Endodermal cell (in vitro differentiated cells): Measurements from ENCODE around the gene TRAF4. TPM values are rescaled to one million over a fixed set of nuclear protein-coding genes. Genes with fewer than 3 reads are reported as not detected.

ENCODE experiments used
- DNase-seq: peaks from one replicate; pipeline ENCODE4 v3.0.0-alpha.2; 2017
- H3K27ac ChIP-seq: 2 replicates; pipeline ENCODE4 v1.5.1; 2013; ENCODE audit warnings: mild to moderate bottlenecking, low read depth, low read length, moderate library complexity
- H3K27me3 ChIP-seq: 2 replicates; pipeline ENCODE4 v1.6.1; 2013; ENCODE audit warnings: mild to moderate bottlenecking, low read length, moderate library complexity; ENCODE audit not compliant: insufficient read depth, control insufficient read depth, poor library complexity, severe bottlenecking
- H3K36me3 ChIP-seq: 2 replicates; pipeline ENCODE4 v1.7.0; 2013; ENCODE audit warnings: mild to moderate bottlenecking, low read length, moderate library complexity; ENCODE audit not compliant: control insufficient read depth, insufficient read depth
- H3K4me1 ChIP-seq: one replicate; pipeline ENCODE4 v1.7.0; 2013; ENCODE audit warnings: low read length; ENCODE audit not compliant: control insufficient read depth, insufficient read depth
- H3K4me3 ChIP-seq: 2 replicates; pipeline ENCODE4 v1.5.1; 2013; ENCODE audit warnings: mild to moderate bottlenecking, low read length, moderate library complexity
- H3K9ac ChIP-seq: 2 replicates; pipeline ENCODE4 v1.6.1; 2013; ENCODE audit warnings: mild to moderate bottlenecking, low read length, moderate library complexity; ENCODE audit not compliant: poor library complexity, severe bottlenecking; ENCODE audit errors: extremely low read depth
- H3K9me3 ChIP-seq: 2 replicates; pipeline ENCODE4 v1.6.1; 2013; ENCODE audit warnings: mild to moderate bottlenecking, low read length, moderate library complexity; ENCODE audit not compliant: control insufficient read depth
- H3K27ac Mint-ChIP-seq: 2 replicates; pipeline ENCODE4 v1.8.0; 2020; ENCODE audit warnings: mixed read lengths
- H3K27me3 Mint-ChIP-seq: 2 replicates; pipeline ENCODE4 v1.8.0; 2021; ENCODE audit warnings: mild to moderate bottlenecking, mixed read lengths; ENCODE audit not compliant: insufficient read depth
- H3K36me3 Mint-ChIP-seq: 2 replicates; pipeline ENCODE4 v1.8.0; 2020; ENCODE audit warnings: low read depth, mixed read lengths
- H3K4me1 Mint-ChIP-seq: 2 replicates; pipeline ENCODE4 v1.8.0; 2020; ENCODE audit warnings: mixed read lengths
- H3K4me3 Mint-ChIP-seq: 2 replicates; pipeline ENCODE4 v1.8.0; 2020; ENCODE audit warnings: mild to moderate bottlenecking, moderate library complexity, mixed read lengths
- H3K9me3 Mint-ChIP-seq: 2 replicates; pipeline ENCODE4 v1.8.0; 2020; ENCODE audit warnings: mild to moderate bottlenecking, mixed read lengths
- WGBS, 2 experiments: methylation state at CpG; one replicate each; pipeline versions ENCODE4 v1.1.5 to v1.1.7; 2013; ENCODE audit warnings: missing lambda C conversion rate in 2 of 2, mixed read lengths in 1 of 2; ENCODE audit not compliant: insufficient coverage in 1 of 2, insufficient read length in 1 of 2; 5-methylcytosine and 5-hydroxymethylcytosine counted together
- total RNA-seq, 2 donors: library from RNA; stranded (reverse); fragmentation: NEBNext Ultra II Directional in 1 of 2; extraction: Animal tissue kit (Norgen Biotek cat#: 25700) in 1 of 2; gene quantifications; 2 replicates in 1 of 2; 3 replicates in 1 of 2; pipeline ENCODE4 v1.2.1, GENCODE V29; 2021
- TF ChIP-seq, protein P1 (sequence below): fragments of 200-600 bp; sonication (generic); conservative IDR thresholded peaks from 2 replicates; pipeline ENCODE4 v1.5.0; 2021; ENCODE audit warnings: antibody characterized with exemption, mild to moderate bottlenecking

The TRAF4 gene
- total RNA-seq, 2 donors from 2014 or later: 168 to 169 TPM

DNA sequence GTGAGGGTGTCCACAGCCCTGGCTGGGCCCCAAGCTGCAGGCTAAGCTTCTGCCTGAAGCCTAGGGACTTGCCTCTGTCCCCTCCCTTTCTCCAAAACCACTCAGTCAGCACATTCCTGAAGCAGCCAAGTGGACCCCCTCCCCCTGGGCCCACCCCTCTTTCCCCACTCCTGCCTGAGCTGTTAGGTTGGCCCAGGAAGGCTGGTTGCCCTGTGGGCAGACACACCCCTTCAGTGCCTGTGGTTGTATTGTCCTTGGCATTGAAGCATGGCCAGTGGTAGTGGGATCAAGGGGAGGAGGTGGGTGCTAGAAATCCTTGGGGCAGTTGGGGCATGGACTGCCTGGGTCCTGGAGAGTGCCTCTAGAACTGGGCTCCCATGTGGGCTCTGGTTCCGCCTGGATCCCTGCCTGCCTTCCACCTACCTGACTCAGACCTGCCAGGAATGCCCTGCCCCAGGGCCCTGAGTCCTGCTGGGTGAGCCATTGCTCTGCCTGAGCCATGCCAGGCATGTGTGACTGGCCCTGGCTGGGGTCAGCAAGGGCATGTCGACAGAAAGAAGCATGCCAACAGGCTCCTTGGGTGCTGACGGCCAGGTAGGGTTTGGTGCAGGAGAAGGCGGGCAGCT, 2.1 kb downstream of the TRAF4 start:
- peak overlapping the region; percentile 99 for H3K27ac Mint-ChIP-seq
- H3K27me3 ChIP-seq: no peaks in the 10 kb centered on the region
- H3K4me1 Mint-ChIP-seq: peaks cover 9% of the 10 kb centered on the region
- 69 to 79% methylated on average over 3 to 4 of the region's 4 CpGs for WGBS, 2 experiments
- H3K4me3 ChIP-seq: peak overlapping the region; percentile 99
- TF ChIP-seq, protein P1, sequence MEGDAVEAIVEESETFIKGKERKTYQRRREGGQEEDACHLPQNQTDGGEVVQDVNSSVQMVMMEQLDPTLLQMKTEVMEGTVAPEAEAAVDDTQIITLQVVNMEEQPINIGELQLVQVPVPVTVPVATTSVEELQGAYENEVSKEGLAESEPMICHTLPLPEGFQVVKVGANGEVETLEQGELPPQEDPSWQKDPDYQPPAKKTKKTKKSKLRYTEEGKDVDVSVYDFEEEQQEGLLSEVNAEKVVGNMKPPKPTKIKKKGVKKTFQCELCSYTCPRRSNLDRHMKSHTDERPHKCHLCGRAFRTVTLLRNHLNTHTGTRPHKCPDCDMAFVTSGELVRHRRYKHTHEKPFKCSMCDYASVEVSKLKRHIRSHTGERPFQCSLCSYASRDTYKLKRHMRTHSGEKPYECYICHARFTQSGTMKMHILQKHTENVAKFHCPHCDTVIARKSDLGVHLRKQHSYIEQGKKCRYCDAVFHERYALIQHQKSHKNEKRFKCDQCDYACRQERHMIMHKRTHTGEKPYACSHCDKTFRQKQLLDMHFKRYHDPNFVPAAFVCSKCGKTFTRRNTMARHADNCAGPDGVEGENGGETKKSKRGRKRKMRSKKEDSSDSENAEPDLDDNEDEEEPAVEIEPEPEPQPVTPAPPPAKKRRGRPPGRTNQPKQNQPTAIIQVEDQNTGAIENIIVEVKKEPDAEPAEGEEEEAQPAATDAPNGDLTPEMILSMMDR: no peak
- H3K9me3 Mint-ChIP-seq: no peaks in the 10 kb centered on the region
- H3K36me3 ChIP-seq: peaks cover 52% of the 10 kb centered on the region
- DNase-seq: peak; percentile 80
- no peaks in the 10 kb centered on the region for H3K27me3 Mint-ChIP-seq
- H3K4me1 ChIP-seq: peaks cover 12% of the 10 kb centered on the region
- peak overlapping the region; percentile 93 for H3K4me3 Mint-ChIP-seq
- peaks cover 36% of the 10 kb centered on the region for H3K36me3 Mint-ChIP-seq
- no peaks in the 10 kb centered on the region for H3K9me3 ChIP-seq
- peak overlapping the region; percentile 99 for H3K27ac ChIP-seq
- peak overlapping the region; percentile 100 for H3K9ac ChIP-seq

DNA sequence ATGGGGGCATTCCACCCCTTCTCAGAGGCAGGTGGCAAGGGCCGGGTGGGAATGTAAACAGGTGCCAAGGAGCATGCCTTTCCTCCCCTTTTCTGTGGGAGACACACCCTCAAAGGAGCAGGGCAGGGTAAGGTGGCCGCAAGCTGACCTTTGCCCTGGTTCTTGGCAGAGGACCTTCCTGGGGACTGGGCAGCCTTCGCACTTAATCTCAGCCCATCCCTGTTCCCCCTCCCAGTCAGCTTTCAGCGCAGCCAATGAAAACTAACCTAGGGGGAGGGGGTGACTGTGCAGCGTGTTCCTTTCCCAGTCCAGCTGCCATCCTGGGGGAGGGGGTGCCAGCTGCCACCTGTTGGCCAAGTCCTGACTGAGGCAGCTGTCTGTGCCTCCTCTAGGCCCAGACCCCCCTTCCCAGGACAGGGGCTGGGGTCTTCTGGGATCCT, 2.8 kb downstream of the TRAF4 start:
- 73 to 89% methylated on average over 1 to 5 of the region's 5 CpGs for WGBS, 2 experiments
- TF ChIP-seq, protein P1: no peak
- Mint-ChIP-seq H3K27me3 (no peaks in the 10 kb centered on the region), H3K27ac (peak overlapping the region; percentile 99), H3K9me3 (no peaks in the 10 kb centered on the region), H3K4me1 (peaks cover 9% of the 10 kb centered on the region), H3K4me3 (peak overlapping the region; percentile 93), H3K36me3 (peaks cover 42% of the 10 kb centered on the region)
- peak overlapping the region; percentile 100 for H3K9ac ChIP-seq
- H3K27ac ChIP-seq: peak overlapping the region; percentile 99
- peaks cover 12% of the 10 kb centered on the region for H3K4me1 ChIP-seq
- H3K36me3 ChIP-seq: peaks cover 59% of the 10 kb centered on the region
- peak overlapping the region; percentile 99 for H3K4me3 ChIP-seq
- DNase-seq: peak; percentile 72
- no peaks in the 10 kb centered on the region for H3K27me3 ChIP-seq
- no peaks in the 10 kb centered on the region for H3K9me3 ChIP-seq

DNA sequence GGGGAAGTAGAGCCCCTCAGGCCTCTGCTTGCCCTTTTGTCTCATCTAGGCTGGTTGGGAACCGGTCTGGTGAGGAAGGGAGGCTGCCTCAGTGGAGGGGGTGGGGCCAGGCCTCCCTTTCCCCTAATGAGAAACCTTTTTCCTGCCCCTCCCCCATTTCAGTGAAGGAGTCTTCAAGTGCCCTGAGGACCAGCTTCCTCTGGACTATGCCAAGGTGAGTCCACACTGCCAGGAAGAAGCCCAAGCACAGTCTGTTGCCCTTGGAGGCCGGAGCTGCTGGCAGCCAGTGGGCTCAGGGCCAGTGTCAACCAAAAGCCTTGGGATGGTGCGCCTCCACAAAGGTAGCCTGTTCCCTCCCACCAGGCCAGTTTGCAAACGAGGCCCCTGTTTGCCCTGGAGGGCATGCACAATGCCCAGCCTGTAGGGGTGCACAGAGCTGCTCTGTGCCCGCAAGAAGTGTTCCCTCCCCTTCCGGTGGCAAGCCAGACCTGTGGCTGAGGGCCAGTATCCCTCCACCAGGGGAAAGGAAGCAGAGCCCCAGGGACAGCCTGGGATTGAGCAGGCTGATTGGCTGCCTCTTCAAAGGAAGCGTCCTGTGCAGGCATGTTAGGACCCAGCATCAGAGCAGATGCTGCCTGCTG, 3.4 kb downstream of the TRAF4 start:
- Mint-ChIP-seq H3K27ac (peak overlapping the region; percentile 99), H3K9me3 (no peaks in the 10 kb centered on the region), H3K4me1 (peaks cover 9% of the 10 kb centered on the region), H3K27me3 (no peaks in the 10 kb centered on the region), H3K36me3 (peaks cover 45% of the 10 kb centered on the region), H3K4me3 (peak overlapping the region; percentile 93)
- peak overlapping the region; percentile 100 for H3K9ac ChIP-seq
- TF ChIP-seq, protein P1: no peak
- peaks cover 64% of the 10 kb centered on the region for H3K36me3 ChIP-seq
- no peaks in the 10 kb centered on the region for H3K9me3 ChIP-seq
- H3K27ac ChIP-seq: peak overlapping the region; percentile 61
- peak; percentile 65 for DNase-seq
- H3K4me1 ChIP-seq: peaks cover 12% of the 10 kb centered on the region
- no peak overlapping the region for H3K4me3 ChIP-seq
- 89 to 92% methylated on average over 6 to 7 of the region's 7 CpGs for WGBS, 2 experiments
- no peaks in the 10 kb centered on the region for H3K27me3 ChIP-seq
